GM21786 (cell line): ENCODE data around the gene SORCS1.

Experiments used
- ATAC-seq: cut with Tn5 transposase; IDR thresholded peaks from one replicate; pipeline ENCODE4 v1.9.1; 2021; ENCODE audit not compliant: unreplicated experiment

Gene SORCS1

DNA sequence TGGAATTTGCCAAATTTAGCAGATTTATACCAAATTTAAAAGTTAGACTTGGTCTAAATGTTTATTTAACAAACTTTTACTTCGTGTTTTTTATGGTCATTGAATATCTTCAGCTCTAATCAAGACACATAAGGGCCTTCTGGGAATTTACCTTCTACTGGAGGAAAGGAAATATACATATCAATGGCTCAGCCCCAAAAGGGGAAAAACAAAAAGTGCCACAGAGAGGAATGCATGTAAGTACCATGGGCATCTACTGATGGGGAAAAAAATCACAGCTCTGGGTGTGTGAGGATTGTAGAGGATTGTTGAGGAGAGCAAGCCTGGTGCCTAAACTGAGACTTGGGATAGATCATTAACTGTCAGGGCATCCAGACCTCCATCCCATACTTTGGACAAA lies 260.3 kb downstream of the SORCS1 start:
- no peak for ATAC-seq

DNA sequence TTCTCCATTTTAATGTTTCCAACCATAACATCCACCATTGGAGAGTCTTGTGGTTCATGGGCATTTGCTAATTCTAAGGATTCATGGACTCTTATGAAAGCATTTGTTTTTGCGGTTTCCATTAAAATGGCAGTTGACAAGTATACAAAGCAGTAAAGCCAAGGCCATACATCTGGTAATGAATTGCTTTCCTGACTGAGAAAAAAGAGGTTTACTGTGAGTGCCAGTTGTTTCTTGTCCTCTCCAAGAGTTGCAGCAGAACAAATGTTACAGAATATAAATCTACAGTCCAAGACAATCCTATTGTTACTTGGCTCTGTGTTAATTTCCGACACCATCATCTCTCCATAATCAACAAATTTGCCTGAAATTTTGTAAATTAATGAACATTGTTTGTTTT lies 261.3 kb downstream of the SORCS1 start:
- no peak for ATAC-seq

DNA sequence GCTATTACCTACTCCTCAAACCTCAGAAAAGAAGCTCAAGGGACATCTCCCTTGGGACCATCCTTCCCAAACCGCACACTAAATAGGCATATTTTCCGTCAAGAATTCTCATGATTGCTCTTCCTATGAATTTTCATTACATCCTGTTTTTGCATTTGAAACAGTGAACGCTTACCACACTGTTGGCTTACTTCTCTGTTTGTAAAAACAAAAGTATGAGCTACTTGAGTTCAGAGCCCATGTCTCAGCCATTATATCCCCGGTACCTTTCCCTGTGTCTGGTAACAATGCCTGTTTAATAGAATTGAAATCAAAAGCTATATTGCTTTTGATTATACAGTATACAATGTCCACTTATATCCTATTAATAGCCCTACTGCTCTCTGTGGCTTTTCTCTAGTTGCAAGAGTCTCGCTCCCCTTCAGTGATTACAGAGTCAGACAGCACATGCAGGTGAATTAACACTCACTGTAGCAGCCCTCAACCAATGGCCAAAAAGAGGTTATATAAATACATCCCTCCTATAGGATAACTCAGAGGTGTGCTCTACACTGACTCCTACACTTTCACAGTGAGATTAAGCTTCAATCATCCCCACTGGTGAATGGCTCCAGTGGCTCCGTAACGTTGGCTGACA lies 264.4 kb downstream of the SORCS1 start:
- peak; percentile 51 for ATAC-seq

DNA sequence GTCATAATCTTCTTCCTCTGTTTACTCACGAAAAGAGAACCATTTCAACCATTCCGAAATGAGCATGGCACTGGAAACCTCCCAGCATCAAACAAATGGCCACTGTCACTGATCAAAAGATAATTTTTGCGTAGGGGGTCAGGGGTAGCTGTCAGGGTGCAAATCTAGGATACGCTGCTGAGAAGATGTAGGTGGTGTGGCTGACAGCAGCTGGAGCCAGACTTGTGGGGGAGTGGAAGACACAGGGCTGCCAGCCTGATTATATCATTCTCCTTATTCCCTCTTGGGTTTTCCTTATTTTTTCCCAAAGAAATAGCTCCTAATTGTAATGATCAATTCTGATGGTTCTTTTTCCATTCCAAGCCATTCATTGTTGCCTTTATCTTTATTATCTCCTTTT lies 266.1 kb downstream of the SORCS1 start:
- ATAC-seq: no peak

DNA sequence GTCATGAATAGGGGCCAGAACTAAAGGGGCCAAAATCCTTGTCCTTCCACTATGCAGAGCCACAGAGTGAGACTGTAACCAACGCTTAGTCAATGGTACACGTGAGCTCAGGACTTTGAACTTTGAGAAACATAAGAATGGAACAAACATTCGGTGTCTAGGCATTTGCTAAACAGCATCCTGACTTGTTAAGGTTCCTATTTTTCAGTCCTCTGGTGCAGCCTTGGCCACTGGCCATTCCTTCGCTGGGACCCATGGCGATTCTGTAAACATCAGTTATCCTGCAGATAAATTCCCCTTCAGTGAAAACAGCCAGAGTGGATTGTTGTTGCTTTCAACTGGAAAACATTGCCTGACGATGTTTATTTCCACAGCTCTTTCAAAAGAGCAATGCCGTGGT lies 266.8 kb downstream of the SORCS1 start:
- ATAC-seq: no peak

DNA sequence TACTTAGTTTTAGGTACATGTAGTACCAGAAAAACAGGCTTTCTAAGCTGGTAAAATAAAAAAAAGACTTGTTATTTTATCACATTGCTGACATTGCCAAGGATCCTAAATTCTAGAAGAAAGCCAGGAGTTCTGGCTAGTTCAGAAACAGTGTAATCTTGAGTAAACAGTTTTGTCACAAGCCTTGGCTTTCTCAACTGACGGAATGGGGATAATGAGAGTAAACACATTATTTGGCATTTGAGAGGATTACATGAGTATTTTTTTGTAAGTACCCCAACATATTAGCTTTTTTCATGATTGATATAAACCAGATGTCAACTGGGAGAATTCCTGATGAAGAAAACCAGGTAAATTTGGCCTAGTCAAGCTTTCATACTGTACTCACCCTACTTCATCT lies 269.8 kb downstream of the SORCS1 start:
- ATAC-seq: no peak

DNA sequence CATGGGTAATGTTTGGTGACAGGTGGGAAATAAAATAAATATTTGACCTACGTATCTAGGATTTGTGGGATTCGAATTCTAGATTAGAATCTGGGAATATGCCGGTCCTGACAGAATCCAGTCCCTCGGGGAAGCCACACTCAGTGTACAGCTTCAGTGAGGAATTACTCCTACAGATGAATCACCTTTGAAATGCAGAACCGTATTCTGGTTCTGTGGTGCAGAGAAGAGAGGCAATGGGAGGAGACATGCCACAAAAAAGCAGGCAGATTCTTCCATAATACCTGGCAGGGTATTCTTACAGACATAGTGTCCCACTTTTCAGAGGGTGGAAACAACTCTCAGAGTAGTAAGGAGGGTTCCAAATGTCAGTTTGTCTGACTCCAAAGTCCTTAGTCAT lies 286.9 kb downstream of the SORCS1 start:
- no peak for ATAC-seq

DNA sequence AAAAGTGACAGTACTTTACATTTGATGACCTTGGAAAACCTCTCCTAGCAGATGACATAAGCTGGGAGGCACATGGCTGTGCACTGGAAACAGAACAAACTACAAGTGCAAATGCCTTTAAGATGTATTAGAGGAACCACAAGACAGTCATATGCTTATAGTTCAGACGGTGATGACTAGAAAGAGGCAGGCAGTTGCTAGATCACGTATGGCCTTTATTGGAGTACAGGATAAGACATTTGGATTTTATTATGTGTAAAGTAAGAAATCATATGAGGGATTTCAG lies 290.0 kb downstream of the SORCS1 start:
- no peak for ATAC-seq

DNA sequence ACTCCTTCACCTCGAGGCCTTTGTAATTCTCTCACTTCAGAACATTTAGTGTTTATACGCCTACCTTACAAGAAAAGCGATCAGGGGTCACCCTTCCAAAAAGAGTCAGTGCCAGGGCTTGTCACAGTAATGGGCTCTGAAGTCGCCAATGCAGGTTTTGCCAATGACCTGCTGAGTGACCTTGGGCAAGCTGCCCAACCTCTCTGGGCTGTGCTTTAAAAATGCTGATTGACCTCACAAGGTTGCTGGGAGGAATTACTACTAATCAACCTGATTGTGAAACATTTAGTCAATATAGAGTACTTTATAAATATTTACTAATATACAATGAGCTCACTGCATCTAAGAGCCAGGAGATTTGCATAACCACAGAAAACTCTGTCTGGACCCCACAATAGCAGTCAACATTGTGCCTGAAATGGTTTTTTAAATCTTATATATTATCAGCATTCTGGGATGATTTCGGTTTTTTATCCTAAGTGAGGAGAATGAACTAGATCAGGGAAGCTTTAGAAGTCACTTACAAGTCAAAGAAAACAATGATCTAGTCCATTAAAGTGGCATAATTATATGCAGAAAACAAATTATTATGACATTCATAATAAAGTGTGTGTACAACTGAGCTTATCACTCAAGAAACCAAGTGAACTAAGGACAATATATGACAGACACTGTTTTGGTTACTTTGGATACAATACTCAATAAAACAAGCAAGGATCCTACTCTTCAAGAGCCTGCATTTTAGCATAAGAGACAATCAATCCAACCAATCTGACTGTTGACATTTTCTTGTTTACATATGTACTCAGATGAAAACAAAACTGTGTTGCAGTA lies 290.5 kb downstream of the SORCS1 start:
- ATAC-seq: no peak

DNA sequence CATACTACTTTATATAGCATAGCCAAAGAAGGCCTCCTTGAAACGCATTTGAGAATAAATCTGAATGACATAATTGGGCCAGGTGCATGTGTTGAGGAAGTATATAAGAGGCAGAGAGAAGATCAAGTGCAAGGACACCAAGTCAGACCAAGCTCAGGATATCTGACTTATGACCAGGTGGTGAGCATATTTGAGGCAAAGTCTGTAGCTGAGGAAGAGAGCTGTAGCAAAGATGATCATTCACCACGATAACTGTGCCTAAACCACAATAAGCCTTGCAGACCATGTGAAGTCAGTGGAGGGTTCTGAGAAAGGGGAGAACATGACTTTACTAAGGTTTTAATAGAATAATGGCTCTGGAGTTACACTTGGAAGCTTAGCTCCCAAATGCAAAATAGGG lies 292.3 kb downstream of the SORCS1 start:
- no peak for ATAC-seq

DNA sequence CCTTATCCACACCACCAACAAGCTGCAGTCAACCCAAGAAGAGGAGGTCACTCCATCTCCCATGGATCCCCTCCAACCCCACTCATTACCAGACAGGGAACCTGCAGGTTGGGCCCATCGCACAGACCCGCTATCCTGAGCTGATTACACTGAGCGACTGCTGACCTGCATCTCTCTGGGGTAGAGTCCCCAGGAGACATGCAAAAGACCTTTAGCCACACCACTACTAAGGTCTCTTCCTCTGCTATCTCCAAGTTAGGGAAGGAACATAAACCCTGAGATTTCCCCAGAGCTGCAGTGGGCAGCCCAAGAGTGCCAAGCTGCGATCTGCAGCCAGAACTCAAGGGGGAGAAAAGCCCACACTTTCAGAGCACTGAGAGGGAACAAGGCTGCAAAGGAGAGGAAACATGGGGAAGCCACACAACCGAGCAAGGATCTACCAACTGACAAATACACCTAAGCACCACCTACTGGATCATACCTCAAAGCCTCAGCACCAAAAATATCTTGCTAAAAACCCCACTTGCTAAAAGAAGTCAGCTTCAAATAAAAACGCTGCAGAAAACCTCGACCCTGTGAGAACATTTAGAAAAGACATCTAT lies 298.2 kb downstream of the SORCS1 start:
- ATAC-seq: peak; percentile 50

DNA sequence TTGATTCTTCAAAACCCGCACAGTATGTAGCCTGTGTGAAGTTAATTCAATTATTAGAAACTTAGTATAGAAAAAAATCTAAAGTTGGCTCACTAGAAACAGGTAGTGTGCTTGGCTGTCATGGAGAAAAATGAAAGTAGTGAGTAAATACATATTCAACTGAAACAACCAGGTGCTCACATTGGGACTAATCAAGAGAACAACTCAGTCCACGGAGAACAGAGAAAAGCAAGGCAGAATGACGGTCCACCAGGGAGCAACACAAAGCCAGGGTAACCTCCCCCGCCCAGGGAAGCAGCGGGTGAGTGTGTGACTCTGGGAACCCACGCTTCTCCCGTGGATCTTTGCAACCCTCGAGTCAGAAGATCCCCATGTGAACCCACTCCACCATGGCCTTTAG lies 300.5 kb downstream of the SORCS1 start:
- ATAC-seq: no peak

DNA sequence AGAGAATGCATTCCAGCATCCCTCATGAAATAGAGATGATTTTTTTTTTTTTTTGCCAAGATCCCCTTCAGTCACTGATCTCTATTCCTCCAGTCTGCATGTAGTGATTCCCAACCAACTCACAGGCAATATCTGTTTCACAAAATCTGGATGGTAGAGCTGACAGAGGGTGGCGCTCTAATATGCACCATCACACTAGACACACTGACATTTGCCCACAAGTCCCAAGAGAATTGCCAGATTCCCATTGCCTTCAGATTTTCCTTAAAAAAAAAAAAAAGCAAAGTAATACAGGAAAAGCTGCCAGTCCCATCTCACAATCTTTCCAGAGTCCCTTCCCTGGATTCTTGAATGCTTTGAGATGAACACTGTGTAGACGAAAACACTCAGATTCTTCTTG lies 301.0 kb downstream of the SORCS1 start:
- no peak for ATAC-seq

DNA sequence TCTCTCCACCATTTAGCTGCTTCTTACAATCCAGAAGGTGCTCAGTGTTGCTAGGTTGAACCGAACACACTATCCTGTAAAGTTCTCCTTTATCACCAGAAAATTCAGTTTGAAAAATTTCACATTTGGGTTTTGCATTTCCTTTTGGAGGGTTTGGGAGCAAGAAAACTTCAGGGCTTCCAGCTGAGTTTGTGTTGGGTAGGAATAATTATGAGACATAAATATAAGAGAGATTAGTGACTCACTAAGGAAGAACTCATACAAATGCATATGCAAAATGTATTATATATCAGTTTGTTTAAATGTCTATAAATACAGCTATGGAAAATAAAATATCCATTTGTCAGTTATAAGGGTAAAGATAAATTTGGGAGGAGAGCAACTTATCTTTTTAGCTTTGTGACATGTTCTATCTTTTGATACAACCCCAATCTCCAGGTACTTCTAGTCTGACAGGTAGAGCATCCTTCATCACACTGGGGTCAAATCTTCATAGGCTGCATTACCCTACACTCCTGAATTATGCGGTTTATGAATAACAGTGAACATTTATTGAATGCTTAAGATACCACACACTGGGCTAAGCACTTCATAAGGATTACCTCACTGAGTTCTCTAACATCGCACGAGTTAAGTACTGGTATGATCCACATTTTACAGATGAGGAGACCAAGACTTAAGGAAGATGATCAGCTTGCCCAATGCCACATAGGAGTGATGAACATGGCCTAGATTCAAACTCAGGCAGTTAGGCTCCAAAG lies 304.4 kb downstream of the SORCS1 start:
- no peak for ATAC-seq

DNA sequence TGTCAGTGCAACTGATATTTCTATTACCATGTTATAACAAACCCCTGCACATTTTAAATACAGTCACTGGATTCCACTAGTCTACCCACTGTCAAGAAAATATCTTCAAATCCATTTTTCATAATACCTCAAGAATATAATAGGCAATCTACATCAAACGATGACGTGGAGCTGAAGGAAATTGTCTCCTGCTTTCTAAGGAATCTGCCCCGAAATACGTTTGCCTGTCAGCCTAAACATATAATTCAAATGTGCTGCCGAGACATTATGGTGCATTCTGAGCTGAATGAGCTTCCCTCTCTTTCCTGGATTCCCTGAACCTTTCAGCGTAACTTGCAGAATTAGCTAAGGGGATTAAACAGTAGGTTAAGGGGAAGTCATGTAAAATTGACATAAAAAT lies 306.8 kb downstream of the SORCS1 start:
- ATAC-seq: no peak

DNA sequence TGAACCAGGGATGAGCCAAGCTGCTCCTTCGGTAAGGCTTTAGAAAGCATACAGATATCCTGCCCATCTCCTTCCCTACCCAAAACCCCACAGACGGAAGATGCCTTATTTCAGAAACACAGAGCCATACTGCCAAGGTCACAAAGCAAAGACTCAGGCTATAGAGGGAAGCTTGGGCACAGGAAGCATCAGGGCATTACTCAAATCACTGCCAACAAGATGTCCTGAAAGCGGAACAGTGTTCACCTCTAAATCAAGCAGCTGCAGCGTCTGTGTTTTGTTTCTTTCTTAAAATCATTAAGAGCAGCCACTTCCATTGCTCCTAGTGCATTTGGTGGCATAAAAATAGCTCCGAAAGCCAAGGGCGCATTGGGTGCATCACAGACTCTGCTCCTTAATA lies 307.3 kb downstream of the SORCS1 start:
- ATAC-seq: no peak

DNA sequence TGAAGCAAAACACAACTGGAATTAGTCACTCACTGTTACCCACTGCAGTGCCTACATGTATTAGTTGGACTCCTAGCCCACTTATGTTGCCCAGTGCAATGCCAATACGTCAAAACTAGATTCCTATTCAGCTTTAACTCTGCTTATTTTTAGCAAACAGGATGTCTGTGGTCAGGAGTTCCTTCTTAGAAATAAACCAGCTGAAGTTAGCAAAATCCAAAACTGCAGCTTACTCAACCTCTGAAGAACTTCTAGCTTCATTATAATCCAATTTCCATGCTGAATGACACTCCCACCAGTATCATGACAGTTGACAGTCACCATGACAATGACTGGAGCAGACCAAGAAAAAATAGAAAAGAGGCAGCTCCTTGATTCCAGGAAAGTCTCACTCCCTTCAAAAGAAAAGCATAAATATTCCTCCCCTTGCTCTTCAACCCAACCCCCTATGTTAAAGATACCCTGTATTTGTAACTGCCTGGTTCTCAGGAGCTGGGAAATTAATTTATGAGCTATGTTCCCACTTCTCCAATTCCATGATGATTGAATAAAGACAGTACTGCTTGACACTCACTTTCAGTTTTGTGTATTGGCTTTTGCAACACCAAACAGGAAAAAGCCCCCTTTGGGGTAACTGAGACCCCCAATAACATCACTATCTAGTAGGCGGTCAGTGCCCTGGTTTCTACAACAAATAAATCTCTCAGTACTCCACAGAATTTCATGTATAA lies 327.4 kb downstream of the SORCS1 start:
- peak; percentile 99 for ATAC-seq

DNA sequence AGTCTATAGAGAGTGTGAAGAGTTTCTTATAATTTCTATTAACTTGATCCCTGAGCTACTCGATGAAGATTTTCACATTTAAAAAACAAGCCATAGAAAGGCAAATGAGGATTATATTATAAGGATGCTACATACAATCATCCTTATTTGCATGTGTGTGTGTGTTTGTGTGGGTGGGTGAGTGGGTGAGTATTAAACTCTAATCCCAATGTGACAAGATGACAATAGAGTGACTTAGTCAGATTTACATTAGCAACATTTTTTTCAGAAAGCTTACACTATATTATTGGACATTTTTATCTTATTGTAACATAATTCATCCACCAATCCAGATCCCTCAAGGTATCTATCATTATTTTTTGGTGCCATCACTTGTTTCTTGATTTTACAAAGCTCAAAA lies 331.7 kb downstream of the SORCS1 start:
- no peak for ATAC-seq

DNA sequence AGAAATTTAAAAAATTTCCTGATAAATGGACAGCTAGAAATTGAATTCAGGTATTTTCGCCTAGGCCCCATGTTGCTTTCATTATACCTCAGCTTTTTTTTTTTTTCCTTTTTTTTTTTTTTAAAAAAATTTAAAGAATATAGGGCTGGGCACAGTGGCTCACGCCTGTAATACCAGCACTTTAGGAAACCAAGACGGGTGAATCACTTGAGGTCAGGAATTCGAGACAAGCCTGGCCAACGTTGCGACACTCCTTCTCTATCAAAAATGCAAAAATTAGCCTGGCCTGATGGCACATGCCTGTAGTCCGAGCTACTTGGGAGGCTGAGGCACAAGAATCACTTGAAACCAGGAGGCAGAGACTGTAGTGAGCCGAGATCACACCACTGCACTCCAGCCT lies 334.0 kb downstream of the SORCS1 start:
- no peak for ATAC-seq

DNA sequence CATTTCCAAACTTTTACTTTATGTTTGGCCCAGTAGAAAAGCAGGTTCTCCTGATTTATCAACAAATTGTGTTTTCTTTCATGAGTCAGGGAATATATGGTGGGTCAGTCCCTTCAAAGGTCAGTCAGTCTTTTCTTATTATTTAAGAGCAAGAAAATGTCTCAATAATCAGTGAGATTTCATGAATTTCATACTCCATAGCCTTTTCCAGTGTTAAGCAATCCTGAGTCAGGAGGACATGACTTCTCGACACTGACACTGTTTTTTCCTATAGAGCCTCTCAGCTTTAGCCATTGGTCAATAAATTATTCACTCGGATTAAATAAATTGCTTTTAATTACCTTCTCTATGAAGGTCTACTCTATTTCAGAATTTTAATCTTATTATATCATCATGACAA lies 334.5 kb downstream of the SORCS1 start:
- ATAC-seq: no peak

DNA sequence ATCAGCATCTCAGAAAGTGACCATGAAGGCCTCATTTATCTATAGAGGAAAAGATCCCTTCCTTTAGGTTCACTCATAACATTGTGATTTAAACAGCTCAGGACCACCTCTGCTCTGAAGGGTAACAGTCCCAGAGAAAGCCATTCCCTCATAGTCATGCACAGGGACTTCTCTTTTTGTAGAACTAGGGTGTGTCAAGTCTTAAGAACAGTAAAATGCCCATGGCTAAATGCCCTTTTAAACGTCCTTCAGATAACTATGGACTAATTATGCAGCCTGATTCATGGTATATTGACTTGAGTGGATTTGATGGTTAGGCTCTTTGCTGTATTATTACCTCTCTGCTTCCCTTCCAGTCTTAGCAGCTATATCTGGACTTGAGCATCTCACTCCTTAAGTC lies 337.8 kb downstream of the SORCS1 start:
- no peak for ATAC-seq
